Measurements from ENCODE around the gene COL20A1.
A peak's percentile ranks its signal among the peaks of the same experiment; 100 is the strongest.

The COL20A1 gene

GRCh38 chr20:63277466-63278272 lies 15.3 kb upstream of the COL20A1 start:
- FAIRE-seq (no peak), DNase-seq (ENCODE audit: low spot score) (no peak)

- FAIRE-seq (no peak), DNase-seq (ENCODE audit: low spot score) (no peak)
Measured at GRCh38 chr20:63278661-63279060, 14.3 kb upstream of the COL20A1 start.

- no peak for FAIRE-seq
- no peak for DNase-seq (ENCODE audit: low spot score)
Measured at GRCh38 chr20:63279931-63280330, 13.1 kb upstream of the COL20A1 start.

- DNase-seq (ENCODE audit: low spot score) (no peak), FAIRE-seq (no peak)
Measured at GRCh38 chr20:63280371-63280770, 12.6 kb upstream of the COL20A1 start.

- FAIRE-seq, result no peak
- no peak for DNase-seq (ENCODE audit: low spot score)
Measured at GRCh38 chr20:63280929-63281545, 11.9 kb upstream of the COL20A1 start.

- DNase-seq (ENCODE audit: low spot score) (no peak), FAIRE-seq (no peak)
Measured at GRCh38 chr20:63281742-63282665, 11.0 kb upstream of the COL20A1 start.

GRCh38 chr20:63282946-63283345 lies 10.0 kb upstream of the COL20A1 start:
- DNase-seq (ENCODE audit: low spot score) (no peak), FAIRE-seq (no peak)

GRCh38 chr20:63283397-63284082 lies 9.4 kb upstream of the COL20A1 start:
- FAIRE-seq (no peak), DNase-seq (ENCODE audit: low spot score) (no peak)

GRCh38 chr20:63284083-63284440 lies 8.9 kb upstream of the COL20A1 start:
- DNase-seq (ENCODE audit: low spot score) (no peak), FAIRE-seq (no peak)

- no peak for DNase-seq (ENCODE audit: low spot score)
Measured at GRCh38 chr20:63284544-63284949, 8.4 kb upstream of the COL20A1 start.

GRCh38 chr20:63284981-63285524 lies 7.9 kb upstream of the COL20A1 start:
- no peak for FAIRE-seq

More at GRCh38 chr20:63284544-63284949, 8.4 kb upstream of the COL20A1 start:
- no peak for FAIRE-seq

GRCh38 chr20:63285636-63286615 lies 7.1 kb upstream of the COL20A1 start:
- FAIRE-seq (no peak), DNase-seq (ENCODE audit: low spot score) (no peak)

More at GRCh38 chr20:63284981-63285524, 7.9 kb upstream of the COL20A1 start:
- no peak for DNase-seq (ENCODE audit: low spot score)

- DNase-seq (ENCODE audit: low spot score), result no peak
- FAIRE-seq, result no peak
Measured at GRCh38 chr20:63286781-63287696, 5.9 kb upstream of the COL20A1 start.

GRCh38 chr20:63287697-63288580 lies 5.0 kb upstream of the COL20A1 start:
- DNase-seq (ENCODE audit: low spot score) (no peak), FAIRE-seq (no peak)

GRCh38 chr20:63288581-63289251 lies 4.3 kb upstream of the COL20A1 start:
- FAIRE-seq (no peak), DNase-seq (ENCODE audit: low spot score) (peak; percentile 12)

- DNase-seq (ENCODE audit: low spot score) (no peak), FAIRE-seq (no peak)
Measured at GRCh38 chr20:63289311-63290135, 3.5 kb upstream of the COL20A1 start.
